Renal cortical epithelial cell (primary cell): Measurements from ENCODE around the gene UVRAG. TPM values are rescaled to one million over a fixed set of nuclear protein-coding genes. Genes with fewer than 3 reads are reported as not detected.
"Not testable (repeated sequence)": the region's sequence is repeated elsewhere in the genome, so short reads cannot be mapped to it uniquely, and the experiment has no call there.

Experiments used
- DNase-seq: peaks from one replicate; pipeline ENCODE4 v3.0.0-alpha.2; 2011; ENCODE audit warnings: low read depth
- total RNA-seq: library from RNA; depleted of rRNA; stranded (reverse); fragments of >200 nt; gene quantifications from 2 replicates; pipeline ENCODE4 v1.2.3, GENCODE V29; 2014

Gene UVRAG
- total RNA-seq, 1 donor from 2014 or later, result 17.7 TPM

DNA sequence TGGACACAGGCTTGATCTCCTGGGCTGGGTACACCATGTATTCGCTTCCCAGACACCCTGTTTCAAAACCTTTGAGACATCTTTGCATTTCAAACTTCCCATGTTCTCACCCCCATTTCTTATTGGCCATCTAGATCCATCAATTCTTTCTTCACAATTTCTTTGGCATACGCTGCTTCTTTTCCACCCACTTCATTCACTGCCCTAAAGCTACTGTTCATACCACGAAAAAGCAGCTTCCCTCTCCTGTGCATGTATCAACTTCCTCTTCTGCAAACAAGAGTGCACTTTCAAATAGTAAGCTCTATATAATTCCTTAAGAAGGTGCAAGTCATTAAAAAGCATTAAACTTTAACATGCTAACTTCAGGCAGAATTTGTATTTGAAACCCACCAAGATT lies 21.4 kb downstream of the UVRAG start:
- no peak for DNase-seq

GRCh38 chr11:75839851-75840250 lies 24.8 kb downstream of the UVRAG start:
- DNase-seq, result no peak

- peak; percentile 69 for DNase-seq
These were observed 25.5 kb downstream of the UVRAG start for GRCh38 chr11:75840522-75840921.

DNA sequence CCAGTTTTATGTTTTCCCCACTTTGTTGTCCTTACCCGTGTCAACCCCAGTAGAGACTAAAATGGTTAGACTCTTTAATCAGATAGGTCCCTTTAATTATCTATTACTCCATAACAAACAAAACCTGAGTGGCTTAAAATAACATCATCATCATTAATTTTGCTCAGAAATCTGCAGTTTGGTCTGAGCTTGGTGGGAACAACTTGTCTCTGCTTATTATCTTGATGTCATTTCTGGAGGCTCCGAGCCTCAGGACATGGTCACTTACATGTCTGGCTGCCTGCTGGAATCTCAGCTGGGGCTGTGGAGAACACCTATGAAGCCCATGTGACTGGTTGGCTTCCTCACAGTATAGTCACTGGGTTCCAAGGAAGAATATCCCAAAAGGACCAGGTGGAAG lies 26.7 kb downstream of the UVRAG start:
- no peak for DNase-seq

DNA sequence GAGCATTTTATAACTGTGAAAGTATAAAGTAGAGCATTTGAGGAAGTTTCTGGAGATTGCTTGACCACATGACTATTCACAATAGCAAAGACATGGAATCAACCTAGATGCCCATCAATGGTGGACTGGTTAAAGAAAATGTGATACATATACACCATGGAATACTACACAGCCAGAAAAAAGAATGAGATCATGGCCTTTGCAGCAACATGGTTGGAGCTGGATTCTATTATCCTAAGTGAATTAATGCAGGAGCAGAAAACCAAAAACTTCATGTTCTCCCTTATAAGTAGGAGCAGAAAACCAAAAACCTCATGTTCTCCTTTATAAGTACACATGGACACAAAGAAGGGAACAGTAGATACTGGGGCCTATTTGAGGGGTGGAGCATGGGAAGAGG lies 30.3 kb downstream of the UVRAG start:
- DNase-seq, result no peak

DNA sequence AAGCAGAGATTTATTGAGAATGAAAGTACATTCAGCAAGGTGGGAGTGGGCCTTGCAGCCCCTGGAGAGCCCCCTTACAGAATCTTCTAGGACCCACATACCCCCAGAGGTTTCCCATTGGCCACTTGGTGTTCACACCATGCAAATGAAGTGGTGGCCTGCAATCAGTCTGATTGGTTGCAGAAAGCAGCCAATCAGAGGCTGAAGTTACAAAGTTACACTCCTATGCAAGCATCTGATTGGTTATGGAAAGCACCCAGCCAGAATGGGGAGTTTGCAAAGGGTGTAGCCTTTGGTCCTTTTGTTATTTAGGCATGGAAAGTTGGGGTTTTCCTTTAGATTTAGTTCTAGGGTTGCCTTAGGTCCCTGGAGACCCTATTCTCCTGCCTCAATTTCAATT lies 34.9 kb downstream of the UVRAG start:
- no peak for DNase-seq

GRCh38 chr11:75850787-75851186 lies 35.8 kb downstream of the UVRAG start:
- no peak for DNase-seq

DNA sequence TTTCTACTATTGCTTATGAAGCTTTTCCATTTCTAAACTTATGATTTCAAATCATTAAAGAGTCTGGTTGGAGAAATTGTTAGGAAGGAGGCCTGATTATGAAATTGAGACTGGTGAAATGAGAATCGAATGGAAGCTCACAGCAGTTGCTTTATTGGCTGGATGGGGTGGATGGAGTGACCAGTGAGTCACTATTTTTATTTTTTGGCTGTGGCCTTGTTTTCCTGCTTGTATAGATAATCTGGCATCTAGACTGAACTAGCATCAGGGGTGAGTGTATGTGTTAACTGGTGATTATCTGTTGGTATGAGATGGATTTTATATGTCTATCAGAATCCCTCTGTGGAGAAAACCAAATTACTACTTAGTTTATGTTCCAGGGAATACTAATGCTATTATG lies 36.2 kb downstream of the UVRAG start:
- no peak for DNase-seq

GRCh38 chr11:75852406-75853017 lies 37.5 kb downstream of the UVRAG start:
- DNase-seq, result no peak

GRCh38 chr11:75853563-75853962 lies 38.6 kb downstream of the UVRAG start:
- not testable (repeated sequence) for DNase-seq

DNA sequence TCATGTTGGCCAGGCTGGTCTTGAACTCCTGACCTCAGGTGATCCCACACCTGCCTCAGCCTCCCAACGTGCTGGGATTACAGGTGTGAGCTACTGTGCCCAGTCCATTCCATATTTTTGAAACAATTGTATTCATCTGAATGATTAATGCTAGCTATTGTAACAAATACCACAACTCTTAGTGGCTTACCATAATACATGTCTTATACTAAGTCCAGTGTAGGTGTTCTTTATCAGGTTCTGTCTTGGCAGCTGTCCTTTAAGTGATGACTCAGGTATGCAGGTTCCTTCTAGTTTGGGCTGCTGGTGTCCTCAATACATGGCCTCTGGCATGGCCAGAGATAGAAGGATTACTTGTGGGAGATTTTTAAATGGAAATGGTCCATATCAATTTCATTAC lies 39.0 kb downstream of the UVRAG start:
- DNase-seq, result peak; percentile 9

- peak; percentile 74 for DNase-seq
These were observed 40.2 kb downstream of the UVRAG start for GRCh38 chr11:75855206-75855605.

GRCh38 chr11:75856912-75857311 lies 41.9 kb downstream of the UVRAG start:
- no peak for DNase-seq

- DNase-seq, result no peak
These were observed 43.0 kb downstream of the UVRAG start for GRCh38 chr11:75858042-75858441.

DNA sequence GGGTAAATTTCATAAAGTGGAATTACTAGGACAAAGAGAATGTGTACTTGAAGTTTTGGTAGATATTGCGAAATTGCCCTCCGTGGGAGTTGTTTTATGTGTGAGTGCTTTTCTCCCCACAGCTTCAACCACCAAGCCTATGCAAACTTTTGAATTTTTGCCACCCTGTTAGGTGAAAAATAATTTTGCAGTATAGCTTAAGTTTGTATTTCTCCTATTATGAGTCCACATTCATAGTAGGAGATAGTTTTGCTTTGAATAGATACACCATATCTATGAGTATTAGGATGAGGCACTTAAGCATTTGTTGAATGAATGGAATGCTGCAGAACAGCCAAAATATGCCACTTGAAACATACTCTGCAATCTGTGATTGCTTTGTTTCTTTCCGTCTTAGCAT lies 43.6 kb downstream of the UVRAG start:
- peak; percentile 37 for DNase-seq

- DNase-seq, result no peak
These were observed 44.6 kb downstream of the UVRAG start for GRCh38 chr11:75859614-75860013.

- DNase-seq, result no peak
These were observed 47.4 kb downstream of the UVRAG start for GRCh38 chr11:75862437-75862836.

GRCh38 chr11:75867778-75868374 lies 52.9 kb downstream of the UVRAG start:
- DNase-seq, result peak; percentile 46

- no peak for DNase-seq
These were observed 54.0 kb downstream of the UVRAG start for GRCh38 chr11:75868990-75869389.

DNA sequence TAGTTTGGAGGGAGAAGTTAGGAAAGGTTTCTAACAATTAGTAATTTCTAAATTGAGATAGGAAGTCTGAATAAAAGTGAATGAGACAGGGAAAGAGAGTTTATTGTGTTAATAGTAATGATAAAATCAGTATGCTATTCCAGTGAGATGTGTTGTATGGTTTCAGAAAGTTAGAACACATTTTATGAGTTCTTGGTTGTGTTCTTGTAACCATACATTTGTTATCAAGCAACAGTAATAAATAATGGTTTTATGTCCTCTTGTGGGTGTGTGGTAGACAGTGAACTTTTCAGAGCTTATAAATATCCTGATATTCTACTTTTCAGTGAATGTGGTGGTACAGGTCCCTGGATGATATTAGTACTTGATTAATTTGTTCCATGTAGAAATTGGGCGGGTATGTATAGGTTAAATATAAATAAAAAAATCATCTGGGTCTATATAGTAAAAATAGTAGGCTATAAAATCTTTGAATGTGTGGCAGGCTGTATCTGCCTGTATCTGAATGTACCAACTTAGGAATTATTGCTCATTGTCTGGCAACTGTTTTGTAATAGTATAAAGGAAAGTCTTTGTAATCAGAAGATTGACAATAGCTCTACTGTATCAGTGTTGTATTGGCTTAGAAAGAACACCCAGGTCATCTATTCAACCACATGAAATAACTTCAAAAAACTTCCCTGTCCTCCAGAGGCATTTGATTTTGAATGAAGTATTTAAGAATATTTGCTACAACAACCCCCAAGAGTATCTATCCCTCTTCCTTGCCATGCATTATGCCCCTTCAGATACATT lies 54.8 kb downstream of the UVRAG start:
- DNase-seq, result no peak

- no peak for DNase-seq
These were observed 57.9 kb downstream of the UVRAG start for GRCh38 chr11:75872887-75873416.

- peak; percentile 33 for DNase-seq
These were observed 58.6 kb downstream of the UVRAG start for GRCh38 chr11:75873417-75874221.
